Endodermal cell (in vitro differentiated cells): Measurements from ENCODE around the gene DNAH2. TPM values are rescaled to one million over a fixed set of nuclear protein-coding genes. Genes with fewer than 3 reads are reported as not detected.

Source experiments
- DNase-seq: peaks from one replicate; pipeline ENCODE4 v3.0.0-alpha.2; 2017
- H3K27ac ChIP-seq: 2 replicates; pipeline ENCODE4 v1.5.1; 2013; ENCODE audit warnings: mild to moderate bottlenecking, low read depth, low read length, moderate library complexity
- H3K27me3 ChIP-seq: 2 replicates; pipeline ENCODE4 v1.6.1; 2013; ENCODE audit warnings: mild to moderate bottlenecking, low read length, moderate library complexity; ENCODE audit not compliant: insufficient read depth, control insufficient read depth, poor library complexity, severe bottlenecking
- H3K36me3 ChIP-seq: 2 replicates; pipeline ENCODE4 v1.7.0; 2013; ENCODE audit warnings: mild to moderate bottlenecking, low read length, moderate library complexity; ENCODE audit not compliant: control insufficient read depth, insufficient read depth
- H3K4me1 ChIP-seq: one replicate; pipeline ENCODE4 v1.7.0; 2013; ENCODE audit warnings: low read length; ENCODE audit not compliant: control insufficient read depth, insufficient read depth
- H3K4me3 ChIP-seq: 2 replicates; pipeline ENCODE4 v1.5.1; 2013; ENCODE audit warnings: mild to moderate bottlenecking, low read length, moderate library complexity
- H3K9ac ChIP-seq: 2 replicates; pipeline ENCODE4 v1.6.1; 2013; ENCODE audit warnings: mild to moderate bottlenecking, low read length, moderate library complexity; ENCODE audit not compliant: poor library complexity, severe bottlenecking; ENCODE audit errors: extremely low read depth
- H3K9me3 ChIP-seq: 2 replicates; pipeline ENCODE4 v1.6.1; 2013; ENCODE audit warnings: mild to moderate bottlenecking, low read length, moderate library complexity; ENCODE audit not compliant: control insufficient read depth
- H3K27ac Mint-ChIP-seq: 2 replicates; pipeline ENCODE4 v1.8.0; 2020; ENCODE audit warnings: mixed read lengths
- H3K27me3 Mint-ChIP-seq: 2 replicates; pipeline ENCODE4 v1.8.0; 2021; ENCODE audit warnings: mild to moderate bottlenecking, mixed read lengths; ENCODE audit not compliant: insufficient read depth
- H3K36me3 Mint-ChIP-seq: 2 replicates; pipeline ENCODE4 v1.8.0; 2020; ENCODE audit warnings: low read depth, mixed read lengths
- H3K4me1 Mint-ChIP-seq: 2 replicates; pipeline ENCODE4 v1.8.0; 2020; ENCODE audit warnings: mixed read lengths
- H3K4me3 Mint-ChIP-seq: 2 replicates; pipeline ENCODE4 v1.8.0; 2020; ENCODE audit warnings: mild to moderate bottlenecking, moderate library complexity, mixed read lengths
- H3K9me3 Mint-ChIP-seq: 2 replicates; pipeline ENCODE4 v1.8.0; 2020; ENCODE audit warnings: mild to moderate bottlenecking, mixed read lengths
- CTCF ChIP-seq: fragments of 200-600 bp; sonication (generic); conservative IDR thresholded peaks from 2 replicates; pipeline ENCODE4 v1.5.0; 2021; ENCODE audit warnings: antibody characterized with exemption, mild to moderate bottlenecking
- WGBS, 2 experiments: methylation state at CpG; one replicate each; pipeline versions ENCODE4 v1.1.5 to v1.1.7; 2013; ENCODE audit warnings: missing lambda C conversion rate in 2 of 2, mixed read lengths in 1 of 2; ENCODE audit not compliant: insufficient coverage in 1 of 2, insufficient read length in 1 of 2; 5-methylcytosine and 5-hydroxymethylcytosine counted together
- total RNA-seq, 2 donors: library from RNA; stranded (reverse); fragmentation: NEBNext Ultra II Directional in 1 of 2; extraction: Animal tissue kit (Norgen Biotek cat#: 25700) in 1 of 2; gene quantifications; 2 replicates in 1 of 2; 3 replicates in 1 of 2; pipeline ENCODE4 v1.2.1, GENCODE V29; 2021

Gene DNAH2
- total RNA-seq, 2 donors from 2014 or later, result 0.42 to 0.69 TPM

DNA sequence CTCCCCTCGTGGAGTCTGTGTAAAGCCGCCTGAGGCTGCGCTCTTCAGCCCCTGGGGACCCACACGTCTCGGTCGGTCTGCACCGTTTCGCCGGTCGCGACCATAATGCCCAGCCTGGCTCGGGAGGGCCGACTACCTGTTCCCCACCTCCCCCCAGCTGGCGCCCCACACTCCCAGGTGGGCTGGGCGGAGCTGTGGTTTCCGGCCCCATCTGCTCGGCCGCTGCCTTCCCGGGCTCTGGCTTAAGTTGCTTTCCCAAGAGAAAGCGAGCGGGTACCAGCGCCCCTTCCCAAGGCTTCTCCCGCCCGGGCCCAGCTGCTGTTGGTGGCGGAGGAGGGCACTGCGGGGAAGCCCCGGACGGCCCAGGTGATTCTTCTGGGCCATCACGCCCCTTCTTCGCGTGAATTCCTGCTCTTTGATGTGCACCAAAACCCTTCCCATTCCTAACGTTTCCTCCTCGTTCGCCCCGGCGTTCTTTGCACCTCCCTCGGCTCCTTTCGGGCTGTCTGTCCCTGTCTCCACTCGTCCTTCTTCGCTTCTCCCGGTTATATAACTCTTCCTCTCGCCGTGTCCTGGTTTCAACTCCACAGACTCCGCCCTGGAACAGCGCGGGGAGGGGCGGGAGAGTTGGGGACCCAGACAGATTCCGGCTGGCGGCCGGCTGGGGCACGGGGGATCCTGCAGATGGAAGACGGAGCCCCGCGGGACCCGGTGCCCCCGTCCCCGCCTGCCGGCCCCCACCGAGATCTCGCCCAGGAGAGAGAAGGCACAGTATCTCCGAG is 118.5 kb downstream of the DNAH2 start:
- 0% methylated on average over 25 to 61 of the region's 61 CpGs for WGBS, 2 experiments

DNA sequence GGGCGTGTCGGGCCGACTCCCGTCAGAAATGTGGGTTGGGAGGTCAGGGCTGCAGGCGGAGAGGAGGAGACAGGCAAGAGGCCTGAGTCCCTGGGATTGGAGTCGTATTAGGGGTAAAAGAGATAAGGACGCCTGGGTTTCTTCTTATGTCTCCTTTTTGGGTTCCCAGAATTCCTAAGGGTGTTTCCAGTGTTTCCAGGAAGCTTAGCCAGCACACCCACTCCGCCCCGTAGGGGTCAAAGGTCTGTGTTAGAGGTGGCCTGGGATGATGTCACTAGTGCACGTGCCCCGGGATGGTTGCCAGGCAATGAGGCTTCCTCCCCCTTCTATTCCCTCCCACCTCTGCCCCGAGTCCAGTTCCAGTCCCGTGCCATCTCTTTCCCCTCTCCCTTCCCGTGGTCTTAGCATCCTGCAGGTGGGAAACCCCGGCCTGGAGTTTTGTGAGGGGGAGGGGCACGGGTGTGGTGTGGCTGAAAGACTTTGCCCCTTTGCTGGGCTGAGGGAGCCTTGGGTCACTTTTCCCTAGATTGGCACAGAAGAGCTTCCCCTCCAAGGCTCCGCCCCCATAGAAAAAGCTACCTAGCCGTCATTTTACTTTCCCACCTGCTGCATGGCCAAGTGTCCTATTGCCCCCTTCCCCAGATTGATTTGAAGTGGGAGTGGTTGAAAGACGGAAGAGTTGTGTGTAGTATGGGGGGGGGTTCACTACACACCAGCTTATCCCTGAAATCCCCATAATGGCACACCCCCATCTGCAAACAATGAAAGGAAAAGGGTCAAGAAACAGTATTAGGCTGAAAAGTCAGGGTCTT is 119.3 kb downstream of the DNAH2 start:
- no peaks in the 10 kb centered on the region for H3K9me3 Mint-ChIP-seq
- peaks cover 22% of the 10 kb centered on the region for H3K27me3 Mint-ChIP-seq
- Histone ChIP-seq H3K4me3 (peak overlapping the region; percentile 92), H3K4me1 (peaks cover 11% of the 10 kb centered on the region), H3K27ac (peak overlapping the region; percentile 95), H3K9ac (peak overlapping the region; percentile 97), H3K27me3 (peaks cover 15% of the 10 kb centered on the region), H3K9me3 (no peaks in the 10 kb centered on the region), H3K36me3 (peaks cover 6% of the 10 kb centered on the region)
- H3K36me3 Mint-ChIP-seq, result peaks cover 13% of the 10 kb centered on the region
- TF ChIP-seq CTCF, result no peak
- H3K4me3 Mint-ChIP-seq, result peak overlapping the region; percentile 93
- WGBS, 2 experiments, result 0% methylated on average over 7 to 16 of the region's 19 CpGs
- H3K4me1 Mint-ChIP-seq, result peaks cover 46% of the 10 kb centered on the region
- peak; percentile 100 for DNase-seq
- peak overlapping the region; percentile 98 for H3K27ac Mint-ChIP-seq

More for the DNA sequence above, 118.5 kb downstream of the DNAH2 start:
- Histone ChIP-seq H3K4me1 (peaks cover 9% of the 10 kb centered on the region), H3K9me3 (no peaks in the 10 kb centered on the region), H3K27ac (peak overlapping the region; percentile 95), H3K36me3 (peaks cover 4% of the 10 kb centered on the region), H3K27me3 (peaks cover 23% of the 10 kb centered on the region), H3K9ac (peak overlapping the region; percentile 97), H3K4me3 (peak overlapping the region; percentile 92)
- Mint-ChIP-seq H3K9me3 (no peaks in the 10 kb centered on the region), H3K27ac (peak overlapping the region; percentile 98), H3K4me1 (peaks cover 42% of the 10 kb centered on the region), H3K36me3 (peaks cover 11% of the 10 kb centered on the region), H3K27me3 (peaks cover 30% of the 10 kb centered on the region), H3K4me3 (peak overlapping the region; percentile 93)
- no peak for TF ChIP-seq CTCF
- no peak for DNase-seq

DNA sequence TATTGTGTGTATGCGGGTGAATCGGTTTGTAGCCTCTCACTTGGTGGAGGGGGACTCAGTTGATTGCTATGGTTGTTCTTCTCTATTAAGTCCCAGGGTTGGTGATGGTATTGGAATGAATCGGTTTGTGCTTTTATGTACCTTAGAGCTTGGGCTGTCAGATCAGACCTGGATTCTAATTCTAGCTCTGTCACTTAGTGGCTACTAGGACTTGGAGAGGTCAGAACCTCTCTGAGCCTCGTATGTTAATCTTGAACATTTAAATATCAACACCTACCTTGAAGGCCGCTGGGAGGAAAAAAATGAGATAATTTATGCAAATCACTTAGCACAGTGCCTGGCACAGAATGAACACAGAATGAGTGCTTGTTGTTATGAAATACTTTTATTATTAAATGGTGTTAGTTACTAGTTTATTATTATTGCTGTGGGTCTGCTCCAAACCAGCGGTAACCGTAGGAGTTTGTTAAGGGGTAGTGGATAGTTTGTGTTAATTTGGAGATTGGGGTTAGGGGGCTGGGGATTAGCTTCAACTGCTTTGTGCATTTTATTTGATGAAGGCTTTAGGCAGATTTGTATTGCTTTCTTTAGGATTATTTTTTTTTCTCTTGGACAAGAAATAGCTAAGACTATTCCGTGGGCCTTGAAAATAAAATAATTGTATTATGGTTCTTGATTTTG is 120.0 kb downstream of the DNAH2 start:
- WGBS, 2 experiments, result 5 to 13% methylated on average over 1 to 8 of the region's 8 CpGs
- Mint-ChIP-seq H3K27me3 (peaks cover 14% of the 10 kb centered on the region), H3K4me3 (peak overlapping the region; percentile 93), H3K27ac (peak overlapping the region; percentile 98), H3K4me1 (peaks cover 46% of the 10 kb centered on the region), H3K9me3 (no peaks in the 10 kb centered on the region), H3K36me3 (peaks cover 13% of the 10 kb centered on the region)
- Histone ChIP-seq H3K9me3 (no peaks in the 10 kb centered on the region), H3K9ac (peak overlapping the region; percentile 46), H3K27me3 (peaks cover 8% of the 10 kb centered on the region), H3K36me3 (peaks cover 6% of the 10 kb centered on the region), H3K4me3 (peak overlapping the region; percentile 92), H3K27ac (peak overlapping the region; percentile 77), H3K4me1 (peaks cover 11% of the 10 kb centered on the region)
- no peak for TF ChIP-seq CTCF
- DNase-seq, result no peak
